Keratinocyte (primary cell): ENCODE measurements around the gene PTDSS2.

ENCODE experiments used
- EZH2 ChIP-seq: IDR thresholded peaks from one replicate; pipeline ENCODE4 v1.6.1; 2012; ENCODE audit warnings: inconsistent platforms, mild to moderate bottlenecking, low read length, moderate library complexity
- TF ChIP-seq, protein P1 (sequence below), 3 experiments: IDR thresholded peaks in 1 of 3; conservative IDR thresholded peaks in 1 of 3; optimal IDR thresholded peaks in 1 of 3; 2 replicates in 2 of 3; 3 replicates in 1 of 3; pipeline versions ENCODE3 to v1.5.1; 2011; ENCODE audit warnings: low read length in 3 of 3, mild to moderate bottlenecking in 3 of 3, moderate library complexity in 2 of 3, control low read depth in 1 of 3, inconsistent platforms in 1 of 3; ENCODE audit not compliant: insufficient read depth in 2 of 3; ENCODE audit errors: extremely low read depth in 1 of 3

DNA sequence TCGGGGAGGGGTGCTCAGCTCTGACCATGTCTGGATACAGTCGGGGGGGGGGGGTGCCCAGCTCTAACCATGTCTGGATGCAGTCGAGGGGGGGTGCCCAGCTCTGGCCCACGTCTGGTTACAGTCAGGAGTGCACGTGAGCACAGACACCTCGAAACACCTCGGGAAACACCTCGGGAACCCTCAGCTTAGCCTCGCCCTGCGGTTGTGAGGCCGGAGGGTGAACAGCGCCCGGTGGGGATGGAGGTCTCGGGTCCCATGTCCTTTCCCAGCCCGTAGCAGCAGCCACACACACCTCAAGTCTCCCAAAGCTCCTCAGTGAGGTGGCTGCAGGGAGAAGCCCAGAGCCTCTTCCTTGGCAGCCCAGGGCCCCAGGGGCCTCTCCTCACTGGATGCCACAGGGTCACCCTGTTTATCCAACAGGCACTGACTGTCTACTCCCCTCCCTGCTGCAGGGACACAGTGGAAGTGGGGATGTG, 37.4 kb upstream of the PTDSS2 start:
- TF ChIP-seq, protein P1, sequence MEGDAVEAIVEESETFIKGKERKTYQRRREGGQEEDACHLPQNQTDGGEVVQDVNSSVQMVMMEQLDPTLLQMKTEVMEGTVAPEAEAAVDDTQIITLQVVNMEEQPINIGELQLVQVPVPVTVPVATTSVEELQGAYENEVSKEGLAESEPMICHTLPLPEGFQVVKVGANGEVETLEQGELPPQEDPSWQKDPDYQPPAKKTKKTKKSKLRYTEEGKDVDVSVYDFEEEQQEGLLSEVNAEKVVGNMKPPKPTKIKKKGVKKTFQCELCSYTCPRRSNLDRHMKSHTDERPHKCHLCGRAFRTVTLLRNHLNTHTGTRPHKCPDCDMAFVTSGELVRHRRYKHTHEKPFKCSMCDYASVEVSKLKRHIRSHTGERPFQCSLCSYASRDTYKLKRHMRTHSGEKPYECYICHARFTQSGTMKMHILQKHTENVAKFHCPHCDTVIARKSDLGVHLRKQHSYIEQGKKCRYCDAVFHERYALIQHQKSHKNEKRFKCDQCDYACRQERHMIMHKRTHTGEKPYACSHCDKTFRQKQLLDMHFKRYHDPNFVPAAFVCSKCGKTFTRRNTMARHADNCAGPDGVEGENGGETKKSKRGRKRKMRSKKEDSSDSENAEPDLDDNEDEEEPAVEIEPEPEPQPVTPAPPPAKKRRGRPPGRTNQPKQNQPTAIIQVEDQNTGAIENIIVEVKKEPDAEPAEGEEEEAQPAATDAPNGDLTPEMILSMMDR (optimal IDR thresholded peaks at IDR 0.05 in 1 of 3, IDR thresholded peaks at IDR 0.05 in 1 of 3, conservative IDR thresholded peaks at IDR 0.05 in 1 of 3; ENCODE audit: extremely low read depth in 1 of 3, insufficient read depth in 2 of 3, low read length in 3 of 3), result no peak
- no peak for TF ChIP-seq EZH2
